HEK293T (cell line): ENCODE data around the gene UTP4.

ENCODE experiments used
- CTCF ChIA-PET: fragments of 350-600 bp; formaldehyde crosslinking; extraction: SDS; loops from one replicate; lab custom pipeline; 2021; ENCODE audit warnings: antibody characterized with exemption, inconsistent platforms; lab: Yijun Ruan, JAX
- POLR2A ChIA-PET: fragments of 350-600 bp; formaldehyde crosslinking; extraction: SDS; loops from one replicate; lab custom pipeline; 2020; ENCODE audit warnings: antibody characterized with exemption, inconsistent platforms; lab: Yijun Ruan, JAX
- DNase-seq: peaks from one replicate; pipeline ENCODE4 v3.0.0; 2012; ENCODE audit warnings: mixed read lengths; ENCODE audit errors: extremely low spot score
- ARNT ChIP-seq: fragments of 450-650 bp; IDR thresholded peaks from 2 replicates; pipeline ENCODE4 v1.6.1; 2017; ENCODE audit warnings: mild to moderate bottlenecking
- BHLHE40 ChIP-seq: fragments of 450-650 bp; IDR thresholded peaks from 2 replicates; pipeline ENCODE4 v1.6.1; 2016; ENCODE audit warnings: mild to moderate bottlenecking, moderate library complexity, borderline replicate concordance
- CTBP1 ChIP-seq: fragments of 450-650 bp; IDR thresholded peaks from 2 replicates; pipeline ENCODE4 v1.6.1; 2016; ENCODE audit warnings: borderline replicate concordance
- ELF4 ChIP-seq: fragments of 450-650 bp; IDR thresholded peaks from 2 replicates; pipeline ENCODE4 v1.6.1; 2017; ENCODE audit warnings: antibody characterized with exemption
- FOXA1 ChIP-seq: fragments of 450-650 bp; IDR thresholded peaks from 2 replicates; pipeline ENCODE4 v1.6.1; 2016; ENCODE audit warnings: mild to moderate bottlenecking
- FOXK2 ChIP-seq: fragments of 450-650 bp; IDR thresholded peaks from 2 replicates; pipeline ENCODE4 v1.6.1; 2016; ENCODE audit warnings: mild to moderate bottlenecking
- FOXM1 ChIP-seq: fragments of 450-650 bp; IDR thresholded peaks from 2 replicates; pipeline ENCODE4 v1.6.1; 2017; ENCODE audit warnings: mild to moderate bottlenecking, borderline replicate concordance
- HDGF ChIP-seq: fragments of 450-650 bp; IDR thresholded peaks from 2 replicates; pipeline ENCODE4 v1.6.1; 2017; ENCODE audit warnings: antibody characterized with exemption, borderline replicate concordance
- L3MBTL2 ChIP-seq: fragments of 450-650 bp; conservative IDR thresholded peaks from 2 replicates; pipeline ENCODE4 v1.6.1; 2016; ENCODE audit warnings: mild to moderate bottlenecking
- LEF1 ChIP-seq: fragments of 450-650 bp; IDR thresholded peaks from 2 replicates; pipeline ENCODE4 v1.6.1; 2017; ENCODE audit warnings: mild to moderate bottlenecking, borderline replicate concordance
- NFRKB ChIP-seq: fragments of 450-650 bp; IDR thresholded peaks from 2 replicates; pipeline ENCODE4 v1.6.1; 2016; ENCODE audit warnings: mild to moderate bottlenecking, moderate library complexity
- SP1 ChIP-seq: fragments of 450-650 bp; IDR thresholded peaks from 2 replicates; pipeline ENCODE4 v1.6.1; 2017
- SUZ12 ChIP-seq: fragments of 450-650 bp; IDR thresholded peaks from 2 replicates; pipeline ENCODE4 v1.6.1; 2016; ENCODE audit warnings: mild to moderate bottlenecking
- TARDBP ChIP-seq: fragments of 450-650 bp; IDR thresholded peaks from 2 replicates; pipeline ENCODE4 v1.6.1; 2016
- ZNF384 ChIP-seq: fragments of 450-650 bp; IDR thresholded peaks from 2 replicates; pipeline ENCODE4 v1.6.1; 2016
- TF ChIP-seq, protein P1 (sequence below): fragments of 450-650 bp; IDR thresholded peaks from 2 replicates; pipeline ENCODE4 v1.6.1; 2016

UTP4 gene

GRCh38 chr16:69190046-69190588 lies 57.7 kb downstream of the UTP4 start:
- ChIA-PET CTCF (interaction anchor here (0.5 kb wide), 1 partner anchor 111 kb away, joined by 3 read pairs; no protein-coding TSS in a partner anchor), POLR2A (interaction anchor here (0.8 kb wide), 1 partner anchor 29 kb away, joined by 3 read pairs; no protein-coding TSS in a partner anchor)
- TF ChIP-seq TARDBP (no peak), ZNF384 (no peak), HDGF (no peak), FOXK2 (no peak), SP1 (no peak), LEF1 (no peak), CTBP1 (no peak), BHLHE40 (no peak), ARNT (no peak), NFRKB (no peak), ELF4 (no peak), FOXA1 (no peak), L3MBTL2 (no peak), FOXM1 (no peak)
- TF ChIP-seq, protein P1, sequence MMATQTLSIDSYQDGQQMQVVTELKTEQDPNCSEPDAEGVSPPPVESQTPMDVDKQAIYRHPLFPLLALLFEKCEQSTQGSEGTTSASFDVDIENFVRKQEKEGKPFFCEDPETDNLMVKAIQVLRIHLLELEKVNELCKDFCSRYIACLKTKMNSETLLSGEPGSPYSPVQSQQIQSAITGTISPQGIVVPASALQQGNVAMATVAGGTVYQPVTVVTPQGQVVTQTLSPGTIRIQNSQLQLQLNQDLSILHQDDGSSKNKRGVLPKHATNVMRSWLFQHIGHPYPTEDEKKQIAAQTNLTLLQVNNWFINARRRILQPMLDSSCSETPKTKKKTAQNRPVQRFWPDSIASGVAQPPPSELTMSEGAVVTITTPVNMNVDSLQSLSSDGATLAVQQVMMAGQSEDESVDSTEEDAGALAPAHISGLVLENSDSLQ, result no peak
- no peak for DNase-seq

DNA sequence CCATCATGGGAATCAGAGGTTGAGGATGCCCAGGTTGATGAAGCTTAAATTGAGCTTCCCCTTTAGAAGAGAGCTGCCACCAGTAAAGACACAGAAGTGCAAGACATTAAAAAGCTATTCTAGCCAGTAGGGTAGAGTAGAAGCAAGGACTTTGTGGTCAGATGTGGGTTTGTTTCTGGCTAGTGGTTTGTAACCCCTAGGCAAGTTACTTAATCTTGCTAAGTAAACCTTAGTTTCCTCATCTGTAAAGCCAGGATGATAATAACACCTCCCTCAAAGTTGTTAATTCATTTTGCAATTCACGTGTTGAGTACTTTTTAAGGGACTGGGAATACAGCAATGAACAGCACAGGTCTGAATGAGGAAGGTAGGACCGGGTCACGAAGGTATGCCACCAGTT lies 58.1 kb downstream of the UTP4 start:
- TF ChIP-seq BHLHE40, result no peak
- TF ChIP-seq CTBP1, result no peak
- TF ChIP-seq SUZ12, result no peak
- TF ChIP-seq NFRKB, result no peak
- TF ChIP-seq FOXA1, result no peak
- no peak for TF ChIP-seq L3MBTL2
- ChIA-PET CTCF (interaction anchor here (0.5 kb wide), 1 partner anchor 111 kb away, joined by 3 read pairs; no protein-coding TSS in a partner anchor), POLR2A (interaction anchor here (0.8 kb wide), 1 partner anchor 30 kb away, joined by 3 read pairs; no protein-coding TSS in a partner anchor)
- no peak for DNase-seq

- CTCF ChIA-PET, result no interaction called here
- DNase-seq, result no peak
- TF ChIP-seq SUZ12 (no peak), CTBP1 (no peak), FOXM1 (no peak), ZNF384 (peak; percentile 33; the same call in 1 of the 2 replicates)
- TF ChIP-seq, protein P1, result no peak
- POLR2A ChIA-PET, result no interaction called here
These were observed 58.7 kb downstream of the UTP4 start for GRCh38 chr16:69191136-69191535.

- no peak for TF ChIP-seq ELF4
- no peak for TF ChIP-seq LEF1
- no peak for TF ChIP-seq TARDBP
- TF ChIP-seq, protein P1, result no peak
- TF ChIP-seq FOXA1, result no peak
- no peak for TF ChIP-seq BHLHE40
- TF ChIP-seq CTBP1, result no peak
- TF ChIP-seq FOXK2, result no peak
- no peak for TF ChIP-seq HDGF
- no peak for TF ChIP-seq ZNF384
- no peak for TF ChIP-seq L3MBTL2
- TF ChIP-seq SUZ12, result no peak
- no peak for TF ChIP-seq ARNT
- no peak for TF ChIP-seq NFRKB
- TF ChIP-seq FOXM1, result no peak
- TF ChIP-seq SP1, result no peak
- no peak for DNase-seq
- ChIA-PET CTCF (interaction anchor here (0.7 kb wide), 1 partner anchor 9 kb away, joined by 5 read pairs; no protein-coding TSS in a partner anchor), POLR2A (no interaction called here)
These were observed 61.4 kb downstream of the UTP4 start for GRCh38 chr16:69193855-69194254.

DNA sequence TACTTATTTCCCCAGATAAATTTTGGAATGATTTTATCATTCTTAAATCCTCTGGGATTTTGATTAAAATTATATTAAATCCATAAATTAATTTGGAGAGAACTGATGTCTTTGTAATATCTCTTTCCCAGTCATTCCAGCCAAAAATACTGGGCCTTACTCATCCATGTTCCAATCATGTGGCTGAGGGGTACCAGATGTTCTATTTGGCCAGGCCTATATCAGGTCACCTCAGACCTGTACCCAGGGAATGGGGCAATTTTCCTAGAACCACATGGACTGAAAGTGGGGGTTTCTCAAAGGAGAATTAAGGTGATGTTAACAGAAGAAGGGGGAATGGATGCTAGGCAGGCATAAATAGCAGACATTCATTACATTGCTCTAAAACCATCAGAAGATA lies 62.0 kb downstream of the UTP4 start:
- ChIA-PET POLR2A (interaction anchor here (1.4 kb wide), 1 partner anchor 8 kb away, joined by 4 read pairs; the partner anchor contains the start of gene SNTB2), CTCF (no interaction called here)
- no peak for DNase-seq
- no peak for TF ChIP-seq SP1
- no peak for TF ChIP-seq FOXK2
- no peak for TF ChIP-seq TARDBP
- TF ChIP-seq ARNT, result no peak
- TF ChIP-seq NFRKB, result no peak
- no peak for TF ChIP-seq HDGF
- TF ChIP-seq SUZ12, result no peak
- TF ChIP-seq CTBP1, result no peak
- TF ChIP-seq FOXM1, result no peak
- TF ChIP-seq BHLHE40, result no peak
- TF ChIP-seq, protein P1, result no peak
- no peak for TF ChIP-seq LEF1
